OCI-LY7 (cell line): ENCODE measurements around the gene DOCK3.

Experiments used
- CTCF ChIP-seq: fragments of 200-600 bp; sonication (generic); conservative IDR thresholded peaks from 2 replicates; pipeline ENCODE4 v1.5.1; 2014; ENCODE audit warnings: mild to moderate bottlenecking, antibody characterized with exemption, low read length, moderate library complexity, mixed read lengths
- EZH2phosphoT487 ChIP-seq: fragments of 200-600 bp; sonication (generic); IDR thresholded peaks from 2 replicates; pipeline ENCODE4 v1.6.1; 2018; ENCODE audit warnings: low read depth, borderline replicate concordance, mild to moderate bottlenecking, mixed run types, antibody characterized with exemption, low read length, moderate library complexity, mixed read lengths

GRCh38 chr3:50687916-50688315 is 13.2 kb downstream of the DOCK3 start:
- TF ChIP-seq CTCF: no peak
- TF ChIP-seq EZH2phosphoT487: no peak
